Stimulated activated CD4-positive, alpha-beta T cell treated with anti-CD3 and anti-CD28 coated beads, TNF-alpha, amount 100 ng/mL, for 1 hour (primary cell): Measurements from ENCODE around the gene GPR176.

Experiments
- DNase-seq, 3 donors: peaks; one replicate each; pipeline ENCODE4 v3.0.0-alpha.2; 2020; ENCODE audit warnings: low read depth in 3 of 3, low spot score in 1 of 3

The GPR176 gene, protein sequence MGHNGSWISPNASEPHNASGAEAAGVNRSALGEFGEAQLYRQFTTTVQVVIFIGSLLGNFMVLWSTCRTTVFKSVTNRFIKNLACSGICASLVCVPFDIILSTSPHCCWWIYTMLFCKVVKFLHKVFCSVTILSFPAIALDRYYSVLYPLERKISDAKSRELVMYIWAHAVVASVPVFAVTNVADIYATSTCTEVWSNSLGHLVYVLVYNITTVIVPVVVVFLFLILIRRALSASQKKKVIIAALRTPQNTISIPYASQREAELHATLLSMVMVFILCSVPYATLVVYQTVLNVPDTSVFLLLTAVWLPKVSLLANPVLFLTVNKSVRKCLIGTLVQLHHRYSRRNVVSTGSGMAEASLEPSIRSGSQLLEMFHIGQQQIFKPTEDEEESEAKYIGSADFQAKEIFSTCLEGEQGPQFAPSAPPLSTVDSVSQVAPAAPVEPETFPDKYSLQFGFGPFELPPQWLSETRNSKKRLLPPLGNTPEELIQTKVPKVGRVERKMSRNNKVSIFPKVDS

DNA sequence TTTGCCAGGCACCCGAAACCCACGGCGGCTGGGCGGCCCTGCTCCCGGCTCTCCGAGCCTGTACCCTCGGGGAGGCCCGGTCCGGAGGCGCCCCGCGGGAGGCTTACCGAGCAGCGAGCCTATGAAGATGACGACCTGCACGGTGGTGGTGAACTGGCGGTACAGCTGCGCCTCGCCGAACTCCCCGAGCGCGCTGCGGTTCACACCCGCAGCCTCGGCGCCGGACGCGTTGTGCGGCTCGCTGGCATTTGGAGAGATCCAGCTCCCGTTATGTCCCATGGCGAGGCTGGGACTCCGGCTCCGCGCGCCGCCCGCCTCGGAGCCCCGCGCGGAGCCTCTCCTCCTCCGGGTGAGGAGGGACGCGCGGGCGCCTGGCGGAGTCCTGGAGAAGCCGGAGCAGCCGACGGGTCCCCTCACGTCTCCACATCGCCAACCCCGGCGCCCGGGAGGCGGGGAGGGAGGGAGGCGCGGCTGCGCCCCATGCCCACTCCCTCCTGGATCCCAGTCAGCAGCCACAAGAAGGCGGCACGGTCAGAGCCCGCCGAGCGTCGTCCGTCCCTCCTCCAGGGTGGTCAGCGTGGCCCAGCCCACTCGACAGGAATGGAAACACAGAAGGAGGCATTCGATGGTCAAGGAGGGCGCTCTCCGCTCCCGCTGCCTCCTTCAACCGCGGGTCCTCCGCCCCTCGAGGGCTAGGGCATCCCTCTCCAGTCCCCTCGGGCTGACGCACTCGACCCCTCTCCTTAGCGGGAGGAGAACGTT, at the start of gene GPR176:
Gene GPR176, minus strand, starts transcription at position 519 of the 762 bp plus-strand sequence. Its CDS starts 240 bp downstream, at position 279.
- DNase-seq = peak in 1 of 3 donors; percentile 17

DNA sequence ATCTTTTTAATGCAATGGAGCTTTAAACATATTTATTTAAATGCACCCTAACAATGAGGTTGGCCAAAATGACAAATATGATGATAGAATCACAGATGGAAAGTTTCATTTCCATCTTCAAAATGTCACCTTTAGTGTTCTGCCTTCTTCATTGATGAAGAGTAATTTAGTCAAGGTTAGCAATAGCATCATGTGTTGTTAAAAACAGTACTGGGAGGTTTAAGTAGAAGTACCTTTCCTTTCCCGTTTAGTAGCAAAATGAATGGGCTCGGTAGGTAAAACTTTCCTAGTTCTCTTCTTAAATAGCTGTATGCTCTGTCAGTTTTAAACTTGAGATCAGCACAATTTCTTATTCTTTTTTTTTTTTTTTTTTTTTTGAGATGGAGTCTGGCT, 48.9 kb upstream of the GPR176 start:
- DNase-seq = no peak

DNA sequence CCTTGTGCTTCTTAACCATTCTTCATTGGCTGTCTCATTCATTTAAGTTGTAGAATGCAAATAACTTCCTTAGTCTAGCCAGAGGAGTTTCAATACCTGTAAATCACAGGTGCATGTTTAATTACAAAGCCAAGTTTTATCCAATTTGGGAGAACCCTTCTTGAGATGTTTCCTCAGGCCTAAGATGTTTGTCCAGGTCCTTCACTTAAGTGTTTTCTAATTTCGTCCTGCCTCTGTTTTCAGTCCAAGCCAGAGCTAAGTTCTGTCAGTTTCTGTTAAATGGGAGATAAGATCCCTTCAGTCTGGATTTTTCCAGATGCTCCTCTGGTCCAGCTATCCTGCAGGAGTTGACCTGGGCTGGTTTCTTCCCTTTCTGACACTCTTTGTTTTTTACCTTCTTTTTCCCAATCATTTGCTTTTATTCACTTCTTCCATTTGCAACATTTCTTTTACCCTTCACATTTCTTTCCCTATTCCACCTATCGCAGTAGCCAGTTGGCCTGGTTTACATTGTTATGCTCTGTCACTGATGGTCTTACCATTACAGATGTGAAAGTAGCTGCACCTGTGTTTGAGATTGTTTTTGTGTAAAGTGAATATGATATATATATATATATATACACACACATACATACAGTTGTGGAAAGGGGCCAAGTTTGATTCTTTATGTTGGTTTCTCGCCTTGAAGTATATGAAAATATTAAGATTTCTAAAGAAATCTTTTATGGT, 48.4 kb upstream of the GPR176 start:
- no peak for DNase-seq

DNA sequence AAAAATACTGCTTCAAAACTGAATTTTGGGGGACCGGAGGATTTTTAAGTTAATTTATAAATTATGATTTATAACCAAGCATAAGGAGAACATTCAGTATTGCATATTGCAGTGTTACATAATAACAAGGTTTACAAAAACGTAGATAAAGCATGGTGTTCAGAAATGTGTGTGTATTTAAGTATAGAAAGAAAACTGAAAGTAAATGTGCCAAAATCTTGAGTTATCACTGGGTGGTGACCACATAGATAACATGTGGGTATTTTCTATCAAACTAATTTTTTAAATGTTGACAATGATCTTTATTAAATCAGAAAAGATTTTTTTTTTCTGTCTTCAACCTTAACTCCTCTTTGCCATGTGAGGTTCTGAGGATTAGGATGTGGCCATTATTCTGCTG, 46.5 kb upstream of the GPR176 start:
- DNase-seq = no peak

DNA sequence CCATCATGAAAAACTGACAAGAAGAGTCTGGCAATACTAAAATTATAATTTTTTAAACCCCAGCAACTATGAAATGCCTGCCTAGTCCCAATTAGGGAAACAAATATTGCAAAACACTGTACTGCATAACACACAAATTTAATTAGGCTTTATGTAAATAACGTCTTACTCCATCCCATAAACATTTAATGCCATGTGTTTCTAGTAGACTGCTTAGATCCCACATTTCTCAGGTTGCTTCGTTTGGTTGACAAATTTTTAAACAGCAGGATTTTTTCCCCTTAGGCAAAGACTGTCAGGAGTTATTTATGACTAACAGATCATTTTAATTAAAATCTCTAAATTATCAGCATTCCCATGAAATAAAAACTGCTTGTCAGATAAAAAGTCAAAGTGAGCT, 43.7 kb upstream of the GPR176 start:
- DNase-seq = no peak

DNA sequence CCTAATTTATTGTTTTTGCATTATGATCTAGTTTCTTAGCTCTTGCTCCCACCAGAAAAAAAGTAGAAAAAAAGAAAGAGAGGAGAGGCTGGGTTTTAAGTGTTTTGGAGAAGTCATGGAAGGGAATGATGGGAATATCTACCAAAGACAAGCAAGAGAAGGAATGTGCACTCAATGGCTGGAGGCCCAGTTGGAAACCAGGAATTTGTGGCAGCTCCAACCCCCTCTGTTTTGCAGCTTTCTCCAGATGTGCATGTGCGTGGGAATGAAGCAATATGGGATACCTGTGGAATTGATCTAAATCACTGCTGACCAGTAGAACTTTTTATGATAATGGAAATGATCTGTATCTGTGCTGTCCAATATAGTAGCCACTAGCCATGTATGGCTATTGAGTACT, 41.0 kb upstream of the GPR176 start:
- no peak for DNase-seq

DNA sequence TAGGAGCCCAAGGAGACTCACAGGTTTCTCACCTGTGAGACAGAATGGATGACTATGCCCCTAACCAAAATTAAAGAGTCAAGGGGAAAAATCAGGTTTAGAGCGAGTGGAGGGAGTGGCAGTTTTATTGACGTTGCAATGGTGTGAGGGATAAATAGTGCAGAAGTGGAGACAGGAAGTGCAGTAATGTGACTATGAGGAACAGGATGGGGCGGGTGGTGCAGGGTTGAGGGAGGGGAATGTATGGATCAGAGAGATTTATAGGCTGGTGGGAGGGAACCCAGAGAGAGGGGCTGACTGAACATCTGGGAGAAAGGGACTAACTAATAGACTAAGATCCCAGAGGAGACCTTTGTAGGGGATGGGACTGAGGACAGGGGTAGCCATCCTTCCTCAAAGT, 40.3 kb upstream of the GPR176 start:
- no peak for DNase-seq

DNA sequence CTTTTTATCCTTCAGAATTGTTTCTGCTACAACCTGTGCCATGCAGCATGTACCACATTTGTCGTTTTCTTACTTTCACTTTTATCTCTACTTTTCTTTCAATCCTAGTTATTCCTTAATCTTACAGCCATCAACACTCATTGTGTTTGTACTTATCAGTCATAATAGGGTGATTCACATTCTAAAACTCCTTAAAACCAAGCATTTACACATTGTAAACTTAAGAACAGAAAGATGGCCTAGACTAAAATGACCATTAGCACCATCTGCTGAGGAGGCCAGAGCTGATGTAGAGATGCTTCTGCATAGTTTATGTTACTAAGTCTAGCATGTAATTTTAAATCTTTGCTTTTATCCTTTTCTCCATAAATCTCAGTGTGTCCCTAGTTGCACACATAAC, 39.3 kb upstream of the GPR176 start:
- no peak for DNase-seq

DNA sequence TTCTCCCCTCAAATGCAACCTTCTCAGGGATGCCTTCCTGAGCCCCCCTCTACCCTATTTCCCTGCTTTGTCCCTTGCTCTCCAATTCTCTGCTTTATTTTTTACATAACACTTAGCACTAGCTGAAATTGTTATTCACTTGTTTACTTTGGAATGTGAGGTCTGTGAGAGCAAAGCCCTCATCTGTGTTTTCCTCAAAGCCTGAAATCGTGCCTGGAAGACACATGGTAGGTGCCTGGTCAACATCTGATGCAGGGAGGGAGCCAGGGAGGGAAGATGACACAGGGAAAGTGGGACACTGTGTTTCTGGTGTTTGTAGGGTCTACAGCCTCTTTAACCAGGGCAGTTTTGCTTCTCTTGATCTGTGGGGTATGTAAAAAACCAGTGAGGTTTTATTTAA, 37.4 kb upstream of the GPR176 start:
- no peak for DNase-seq

DNA sequence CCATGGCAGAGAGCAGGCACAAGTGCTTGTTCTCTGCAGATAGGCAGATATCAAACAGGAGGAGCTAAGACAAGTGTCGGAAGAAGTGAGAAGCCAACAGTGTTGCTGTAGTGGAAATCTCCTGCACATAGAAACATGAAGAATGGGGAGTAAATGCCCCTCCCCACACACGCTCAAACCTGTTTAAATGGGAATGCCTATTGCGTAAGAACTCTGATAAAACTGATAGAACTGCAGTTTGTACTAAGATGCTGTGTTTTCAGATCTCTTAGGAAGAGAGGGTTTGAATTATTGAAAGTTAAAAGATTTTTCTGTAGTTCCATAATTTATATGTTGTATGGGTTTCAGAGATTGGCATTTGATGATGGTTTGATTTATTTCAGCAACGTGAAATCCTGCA, 33.5 kb upstream of the GPR176 start:
- DNase-seq = no peak

DNA sequence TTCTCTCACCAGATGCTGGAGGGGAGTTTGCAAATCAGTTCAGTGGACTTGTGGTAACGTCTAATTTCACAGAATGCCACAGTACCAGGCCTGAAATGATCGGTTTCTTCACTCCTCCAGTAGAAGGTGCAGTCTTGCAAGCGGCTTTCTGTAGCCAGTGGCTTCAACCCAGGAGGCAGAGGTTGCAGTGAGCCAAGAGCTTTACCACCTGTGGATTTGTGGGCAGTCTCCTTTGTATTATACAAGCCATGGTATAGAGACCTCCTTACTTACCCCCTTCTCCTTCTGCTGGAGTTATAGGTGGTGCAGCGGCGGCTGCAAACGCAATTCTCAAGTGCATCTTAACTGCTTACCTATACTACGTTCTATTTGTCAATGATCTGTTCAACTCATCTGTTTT, 31.5 kb upstream of the GPR176 start:
- no peak for DNase-seq

DNA sequence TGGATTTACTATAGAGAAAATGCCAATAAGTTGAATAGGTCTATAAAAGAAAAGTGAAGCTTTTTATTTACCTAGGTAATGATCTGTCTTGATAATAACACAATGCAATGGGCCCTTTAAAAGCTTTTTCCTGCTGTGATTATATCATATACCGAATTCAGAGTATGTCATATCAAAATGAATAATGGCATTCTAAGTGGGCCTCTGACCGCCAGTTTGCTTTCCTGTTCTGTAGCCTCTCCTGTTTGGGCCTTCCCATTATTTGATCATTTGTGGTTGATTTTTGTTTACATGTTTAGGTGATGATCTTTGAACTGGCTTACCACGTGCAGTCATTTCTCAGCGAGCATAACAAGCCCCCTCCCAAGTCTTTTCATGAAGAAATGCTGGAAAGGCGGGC, 28.8 kb upstream of the GPR176 start:
- no peak for DNase-seq

DNA sequence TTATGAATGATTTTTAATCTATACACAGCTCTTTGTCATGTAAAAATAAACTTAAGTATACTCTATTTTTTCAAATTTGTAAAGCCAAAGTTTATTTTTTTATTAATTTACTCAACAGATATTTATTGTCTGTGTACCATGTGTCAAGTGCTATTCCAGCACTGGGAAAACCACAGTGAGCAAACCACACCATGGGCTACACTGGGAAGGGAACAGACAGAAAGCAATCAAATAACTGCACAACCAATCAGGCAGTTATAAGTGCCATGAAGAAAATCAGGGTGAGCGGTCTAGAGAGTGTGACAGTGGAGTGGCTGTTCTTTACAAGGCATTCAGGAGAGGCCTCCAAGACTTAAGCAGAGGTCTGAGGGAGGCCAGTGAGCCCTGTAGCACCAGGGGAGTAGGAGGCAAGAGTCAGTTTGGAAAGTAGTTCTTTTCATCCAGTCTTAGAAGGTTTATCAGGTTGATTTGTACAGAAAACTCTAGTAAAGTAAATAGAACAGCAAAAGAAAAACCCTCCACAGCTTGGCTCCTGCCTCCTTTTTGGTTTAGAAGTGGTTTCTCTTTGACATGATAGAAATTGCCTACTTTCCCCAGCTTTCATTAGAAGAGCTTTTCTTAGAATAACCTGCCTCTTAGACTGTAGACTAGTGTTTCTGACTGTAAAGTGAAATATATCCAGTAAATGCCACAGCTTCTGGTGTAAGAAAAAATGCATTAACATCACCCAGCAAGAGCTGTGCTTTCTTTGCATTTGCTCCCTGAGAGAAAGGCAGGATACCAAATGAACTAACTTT, 27.5 kb upstream of the GPR176 start:
- no peak for DNase-seq

DNA sequence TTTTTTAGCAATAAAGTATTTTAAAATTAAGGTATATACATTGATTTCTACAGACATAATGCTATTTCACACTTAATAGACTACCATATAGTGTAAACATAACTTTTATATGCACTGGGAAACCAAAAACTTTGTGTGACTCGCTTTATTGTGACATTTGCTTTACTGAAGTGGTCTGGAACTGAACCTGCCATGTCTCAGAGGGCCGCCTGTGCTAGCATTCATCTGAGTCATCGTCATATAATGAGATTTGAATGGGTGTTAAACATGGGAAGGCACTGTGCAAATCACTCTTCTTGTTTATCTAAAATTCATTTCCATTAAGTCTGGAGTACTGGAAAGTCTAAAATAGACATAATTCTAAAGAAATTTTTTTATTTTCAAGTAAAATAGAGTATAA, 26.8 kb upstream of the GPR176 start:
- no peak for DNase-seq

DNA sequence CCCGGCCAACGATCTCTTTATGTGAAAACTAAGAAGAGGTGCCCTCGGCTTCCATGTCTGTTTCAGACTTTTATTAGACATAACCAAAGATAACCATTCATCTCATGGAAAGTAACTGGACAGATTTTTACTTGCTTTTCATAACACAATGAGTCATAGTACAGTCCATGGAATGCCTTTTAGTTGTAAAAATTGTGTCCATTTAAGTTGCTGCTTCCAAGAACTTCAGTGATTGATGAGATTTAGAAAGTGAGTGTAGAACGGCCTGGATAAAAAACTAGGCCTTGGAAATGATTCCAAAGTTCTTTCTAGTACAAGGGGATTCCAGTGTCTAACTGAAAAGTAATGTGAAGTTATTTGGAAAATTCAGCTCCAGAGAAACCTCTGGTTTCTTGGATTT, 24.7 kb upstream of the GPR176 start:
- no peak for DNase-seq

DNA sequence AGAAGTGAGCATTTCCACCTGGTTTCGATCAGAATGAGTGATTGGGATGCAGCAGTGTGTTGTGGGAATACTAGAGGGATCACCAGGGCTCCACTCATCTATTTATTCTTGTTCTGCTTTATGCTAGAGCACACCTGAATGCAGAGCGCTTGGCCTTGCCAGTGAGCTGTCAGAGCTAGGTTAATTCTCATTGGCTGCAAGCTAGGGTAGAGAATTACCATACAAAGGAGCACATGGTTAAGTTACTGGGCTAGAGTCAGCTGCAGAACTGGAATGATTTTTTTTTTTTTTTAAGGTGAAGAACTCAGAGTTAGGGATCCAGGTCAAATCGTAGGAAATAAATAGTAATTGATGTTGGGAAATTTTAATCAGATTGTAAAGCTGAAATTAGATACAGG, 22.7 kb upstream of the GPR176 start:
- DNase-seq = no peak

DNA sequence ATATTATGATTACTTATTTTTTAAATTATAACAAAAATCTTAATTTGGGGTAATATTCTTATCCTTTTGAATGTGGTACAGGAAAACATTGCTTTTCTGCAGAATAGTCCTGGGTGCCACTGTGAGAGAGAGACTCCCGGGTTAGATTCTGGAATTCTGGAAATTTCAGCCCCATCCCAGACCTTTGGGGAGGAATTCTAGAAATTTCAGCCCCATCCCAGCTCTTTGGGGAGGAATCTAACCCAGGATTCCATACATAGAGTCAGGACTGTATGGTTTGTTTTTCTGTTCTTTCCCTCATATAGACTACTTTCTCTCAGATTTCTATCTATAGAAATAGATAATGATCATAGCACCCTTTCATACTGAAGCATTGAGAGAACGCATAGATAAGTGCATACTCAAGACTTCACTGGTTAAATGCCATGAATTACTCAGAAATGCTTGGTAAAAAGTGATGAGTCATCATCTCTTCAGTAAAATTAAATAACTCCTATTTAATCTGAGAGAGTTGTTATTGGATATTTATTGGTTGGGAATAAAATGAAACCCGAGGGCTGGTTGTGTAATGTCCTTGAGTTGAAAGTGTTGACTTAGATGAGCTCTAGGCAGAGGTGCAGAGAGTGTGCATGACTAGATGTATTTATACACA, 22.2 kb upstream of the GPR176 start:
- no peak for DNase-seq

DNA sequence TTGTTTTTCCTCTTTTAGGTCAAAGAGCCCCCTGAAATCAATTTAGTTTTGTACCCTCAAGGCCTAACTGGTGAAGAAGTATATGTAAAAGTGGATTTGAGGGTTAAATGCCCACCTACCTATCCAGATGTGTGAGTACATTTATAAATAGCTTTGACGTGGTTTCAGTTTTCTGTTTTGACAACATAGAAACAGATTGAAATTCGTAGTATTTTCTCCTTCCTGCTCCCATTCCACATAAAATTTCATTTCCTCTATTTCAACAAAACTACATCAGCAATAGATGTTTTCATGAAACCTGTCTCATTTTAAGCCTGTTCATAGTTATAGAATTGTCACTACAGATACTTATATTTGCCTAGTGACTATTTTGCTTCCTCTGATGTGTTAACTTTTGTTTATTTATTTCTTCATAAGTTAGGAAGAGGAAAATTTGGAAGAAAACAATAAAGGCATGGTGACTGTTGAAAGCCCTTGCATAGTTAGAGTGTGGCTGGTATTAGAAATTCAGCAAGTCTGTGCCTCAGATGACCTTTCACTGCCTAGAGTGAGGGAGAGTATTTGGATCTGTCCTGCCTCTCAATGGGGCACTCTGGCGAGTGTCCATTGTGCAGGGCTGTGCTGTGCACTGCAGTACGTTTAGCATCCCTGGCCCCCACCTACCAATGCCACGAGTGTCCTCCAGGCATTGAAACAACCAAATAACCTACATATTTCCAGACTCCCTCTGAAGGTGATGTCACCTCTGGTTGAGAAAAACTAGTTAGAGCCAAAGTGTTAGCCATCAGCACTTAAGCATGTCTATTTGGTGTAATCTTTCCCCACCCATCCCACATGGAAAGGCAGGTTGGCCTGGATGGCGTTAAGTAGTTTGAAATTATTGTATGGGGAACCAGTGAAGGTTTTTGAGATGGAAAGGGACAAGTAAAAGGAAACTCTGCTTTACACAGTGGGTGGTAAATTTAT, 19.7 kb upstream of the GPR176 start:
- no peak for DNase-seq

DNA sequence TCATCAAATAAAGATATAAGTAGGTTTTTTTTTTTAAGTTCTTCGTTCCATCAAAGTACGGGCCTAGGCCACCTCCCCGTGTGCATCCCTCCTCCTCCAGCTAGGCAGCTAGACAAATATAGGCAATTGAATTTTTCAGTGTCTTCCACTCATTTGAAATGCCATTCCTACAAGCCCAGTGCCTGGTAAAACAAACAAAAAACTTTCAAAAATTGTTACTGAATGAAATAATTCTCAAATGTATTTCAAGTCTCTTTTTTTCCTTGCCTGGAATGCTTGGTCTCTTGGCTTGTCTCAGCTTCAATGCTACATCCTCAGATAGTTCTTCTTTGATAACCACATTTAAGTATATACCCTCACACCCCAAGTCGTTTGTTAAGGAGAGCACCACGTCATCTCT, 17.6 kb upstream of the GPR176 start:
- no peak for DNase-seq
